Regular cardiac myocyte (primary cell): ENCODE results near the gene LCE2B. TPM values are rescaled to one million over a fixed set of nuclear protein-coding genes. Genes with fewer than 3 reads are reported as not detected.

ENCODE experiments used
- total RNA-seq: library from RNA; depleted of rRNA; stranded (reverse); fragments of >200 nt; gene quantifications from 2 replicates; pipeline ENCODE4 v1.2.3, GENCODE V29; 2014

Gene LCE2B, protein sequence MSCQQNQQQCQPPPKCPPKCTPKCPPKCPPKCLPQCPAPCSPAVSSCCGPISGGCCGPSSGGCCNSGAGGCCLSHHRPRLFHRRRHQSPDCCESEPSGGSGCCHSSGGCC
- not detected in 2 replicates for total RNA-seq

DNA sequence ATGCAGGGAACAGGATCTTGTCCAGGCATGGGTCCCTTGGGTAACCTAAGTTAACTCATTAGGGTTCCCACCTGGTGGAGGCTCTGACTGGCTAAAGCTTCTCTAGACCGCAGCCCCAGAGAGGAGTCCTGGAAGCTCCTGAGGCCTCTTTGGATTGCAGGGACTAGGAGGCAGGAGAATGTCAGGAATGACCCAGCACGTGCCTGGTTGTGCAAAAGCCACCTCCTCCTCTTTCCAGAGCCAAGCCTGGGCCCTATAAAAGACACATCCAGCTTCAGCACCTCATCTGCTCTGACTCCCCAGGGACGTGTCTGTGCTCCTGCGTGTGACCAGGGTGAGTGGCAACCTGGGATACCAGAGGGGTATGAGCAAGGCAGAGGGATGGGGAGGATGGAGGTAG lies at the start of gene LCE2B:
Gene LCE2B (plus strand): TSS at position 301 of the 400 bp plus-strand sequence. CDS start 721 bp downstream, outside the sequence.

DNA sequence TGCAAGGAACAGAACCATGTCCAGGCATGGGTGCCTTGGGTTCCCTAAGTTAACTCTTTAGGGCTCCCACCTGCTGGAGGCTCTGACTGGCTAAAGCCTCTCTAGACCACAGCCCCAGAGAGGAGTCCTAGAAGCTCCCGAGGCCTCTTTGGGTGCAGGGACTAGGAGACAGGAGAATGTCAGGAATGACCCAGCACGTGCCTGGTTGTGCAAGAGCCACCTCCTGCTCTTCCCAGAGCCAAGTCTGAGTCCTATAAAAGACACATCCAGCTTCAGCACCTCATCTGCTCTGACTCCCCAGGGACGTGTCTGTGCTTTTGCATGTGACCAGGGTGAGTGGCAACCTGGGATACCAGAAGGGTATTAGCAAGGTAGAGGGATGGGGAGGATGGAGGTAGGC lies 22.8 kb upstream of the LCE2B start, which contains the start of gene LCE2D:
Gene LCE2D (plus strand): TSS at position 283 of the 400 bp plus-strand sequence. CDS start 726 bp downstream, outside the sequence.

GRCh38 chr1:152674983-152675382 lies 10.9 kb upstream of the LCE2B start, which contains the start of gene LCE2C:
Gene LCE2C, plus strand, starts transcription at chr1:152675279. Its CDS starts 737 bp downstream, at chr1:152676016.

GRCh38 chr1:152697701-152698600 lies 12.0 kb downstream of the LCE2B start, which contains the start of gene LCE2A:
Gene LCE2A, plus strand, starts transcription at chr1:152698345. Its CDS starts 557 bp downstream, at chr1:152698902.

GRCh38 chr1:152707860-152708259 lies 21.9 kb downstream of the LCE2B start, which contains the start of gene LCE4A:
Gene LCE4A, plus strand, starts transcription at chr1:152708160. Its CDS starts 916 bp downstream, at chr1:152709076.

Other genes starting within 250 kb of the LCE2B start
- gene LCE5A, start 175.3 kb upstream of the LCE2B start, total RNA-seq, result not detected in 2 replicates
- gene CRCT1, start 171.6 kb upstream of the LCE2B start, total RNA-seq, result not detected in 2 replicates
- gene LCE3E, start 119.3 kb upstream of the LCE2B start, total RNA-seq, result not detected in 2 replicates
- not detected in 2 replicates for gene LCE3D, start 105.6 kb upstream of the LCE2B start, total RNA-seq
- not detected in 2 replicates for gene LCE3C, start 85.9 kb upstream of the LCE2B start, total RNA-seq
- gene LCE3B, start 72.3 kb upstream of the LCE2B start, total RNA-seq, result not detected in 2 replicates
- not detected in 2 replicates for gene LCE3A, start 63.0 kb upstream of the LCE2B start, total RNA-seq
- gene LCE2D, start 22.7 kb upstream of the LCE2B start, total RNA-seq, result not detected in 2 replicates
- gene LCE2C, start 10.8 kb upstream of the LCE2B start, total RNA-seq, result not detected in 2 replicates
- not detected in 2 replicates for gene LCE2A, start 12.2 kb downstream of the LCE2B start, total RNA-seq
- not detected in 2 replicates for gene LCE4A, start 22.0 kb downstream of the LCE2B start, total RNA-seq
- gene KPRP, start 71.9 kb downstream of the LCE2B start, total RNA-seq, result not detected in 2 replicates
- gene LCE1F, start 89.0 kb downstream of the LCE2B start, total RNA-seq, result not detected in 2 replicates
- not detected in 2 replicates for gene LCE1E, start 100.1 kb downstream of the LCE2B start, total RNA-seq
- not detected in 2 replicates for gene LCE1D, start 110.6 kb downstream of the LCE2B start, total RNA-seq
- gene LCE1C, start 120.5 kb downstream of the LCE2B start, total RNA-seq, result not detected in 2 replicates
- not detected in 2 replicates for gene LCE1B, start 125.8 kb downstream of the LCE2B start, total RNA-seq
- gene LCE1A, start 141.3 kb downstream of the LCE2B start, total RNA-seq, result not detected in 2 replicates
- not detected in 2 replicates for gene LCE6A, start 156.7 kb downstream of the LCE2B start, total RNA-seq
- gene LCE7A, start 173.9 kb downstream of the LCE2B start, total RNA-seq, result not detected in 2 replicates
- not detected in 2 replicates for gene SMCP, start 192.2 kb downstream of the LCE2B start, total RNA-seq
- not detected in 2 replicates for gene IVL, start 222.4 kb downstream of the LCE2B start, total RNA-seq